Fibroblast of the aortic adventitia (primary cell): Measurements from ENCODE around the gene RRP8. TPM values are rescaled to one million over a fixed set of nuclear protein-coding genes. Genes with fewer than 3 reads are reported as not detected.

Source experiments
- DNase-seq: peaks from one replicate; pipeline ENCODE4 v3.0.0-alpha.2; 2010; ENCODE audit warnings: low read depth
- H3K4me3 ChIP-seq: 2 replicates; pipeline ENCODE4 v1.5.1; 2011; ENCODE audit warnings: low read depth, mild to moderate bottlenecking, control low read depth, low read length, moderate library complexity
- total RNA-seq: library from RNA; depleted of rRNA; stranded (reverse); fragments of >200 nt; gene quantifications from 2 replicates; pipeline ENCODE4 v1.2.3, GENCODE V29; 2012; ENCODE audit warnings: low replicate concordance
- TF ChIP-seq, protein P1 (sequence below): IDR thresholded peaks from 2 replicates; pipeline ENCODE4 v1.5.1; 2011; ENCODE audit warnings: mild to moderate bottlenecking, low read length, control low read depth, inconsistent platforms; ENCODE audit not compliant: insufficient read depth

RRP8 gene
- total RNA-seq, 1 donor: 10.2 TPM

DNA sequence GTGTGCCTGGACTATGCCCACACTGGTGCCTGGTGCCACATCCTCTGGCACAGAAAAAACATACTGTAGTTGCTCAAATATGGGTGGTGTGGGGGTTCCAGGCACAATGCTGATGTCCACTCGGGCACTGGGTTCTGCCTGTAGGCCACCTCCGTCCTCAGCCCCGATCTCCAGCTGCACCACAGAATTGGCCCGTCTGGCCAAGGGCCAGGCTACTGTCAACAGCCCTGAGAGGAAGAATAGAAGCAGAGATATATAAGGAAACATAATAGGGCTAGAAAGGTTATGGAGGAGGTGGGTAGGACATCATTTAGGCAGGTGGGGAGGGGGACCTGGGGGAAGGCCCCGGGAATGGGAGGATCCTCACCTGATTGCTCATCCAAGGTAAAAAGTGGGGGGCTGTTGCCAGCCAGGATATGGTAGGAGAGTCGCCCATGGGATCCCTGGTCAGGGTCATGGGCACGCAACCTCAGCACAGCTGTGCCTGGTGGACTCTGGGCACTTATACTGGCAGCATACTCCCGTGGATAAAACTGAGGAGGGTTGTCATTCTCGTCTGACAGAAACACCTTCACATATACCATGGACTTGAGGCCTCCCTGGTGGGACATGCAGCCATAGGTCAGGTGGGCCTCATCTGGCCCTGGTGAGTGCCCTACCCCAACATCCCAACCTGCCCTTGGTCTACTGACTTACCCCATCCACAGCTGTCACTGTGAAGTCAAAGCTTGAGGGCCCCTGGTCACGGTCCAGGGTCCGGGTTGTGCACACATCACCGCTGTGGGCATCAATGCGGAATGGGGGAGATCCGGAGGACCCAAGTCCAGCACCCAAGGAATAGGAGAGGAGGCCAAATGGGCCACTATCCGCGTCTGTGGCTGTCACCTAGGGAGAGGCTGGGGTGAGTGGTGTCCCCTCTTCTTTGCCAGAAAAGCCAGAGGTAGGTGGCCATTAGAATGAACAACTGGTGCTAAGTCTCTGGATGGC is 30.3 kb upstream of the RRP8 start:
- DNase-seq: no peak
- TF ChIP-seq, protein P1, sequence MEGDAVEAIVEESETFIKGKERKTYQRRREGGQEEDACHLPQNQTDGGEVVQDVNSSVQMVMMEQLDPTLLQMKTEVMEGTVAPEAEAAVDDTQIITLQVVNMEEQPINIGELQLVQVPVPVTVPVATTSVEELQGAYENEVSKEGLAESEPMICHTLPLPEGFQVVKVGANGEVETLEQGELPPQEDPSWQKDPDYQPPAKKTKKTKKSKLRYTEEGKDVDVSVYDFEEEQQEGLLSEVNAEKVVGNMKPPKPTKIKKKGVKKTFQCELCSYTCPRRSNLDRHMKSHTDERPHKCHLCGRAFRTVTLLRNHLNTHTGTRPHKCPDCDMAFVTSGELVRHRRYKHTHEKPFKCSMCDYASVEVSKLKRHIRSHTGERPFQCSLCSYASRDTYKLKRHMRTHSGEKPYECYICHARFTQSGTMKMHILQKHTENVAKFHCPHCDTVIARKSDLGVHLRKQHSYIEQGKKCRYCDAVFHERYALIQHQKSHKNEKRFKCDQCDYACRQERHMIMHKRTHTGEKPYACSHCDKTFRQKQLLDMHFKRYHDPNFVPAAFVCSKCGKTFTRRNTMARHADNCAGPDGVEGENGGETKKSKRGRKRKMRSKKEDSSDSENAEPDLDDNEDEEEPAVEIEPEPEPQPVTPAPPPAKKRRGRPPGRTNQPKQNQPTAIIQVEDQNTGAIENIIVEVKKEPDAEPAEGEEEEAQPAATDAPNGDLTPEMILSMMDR: no peak
- H3K4me3 ChIP-seq: no peak overlapping the region

DNA sequence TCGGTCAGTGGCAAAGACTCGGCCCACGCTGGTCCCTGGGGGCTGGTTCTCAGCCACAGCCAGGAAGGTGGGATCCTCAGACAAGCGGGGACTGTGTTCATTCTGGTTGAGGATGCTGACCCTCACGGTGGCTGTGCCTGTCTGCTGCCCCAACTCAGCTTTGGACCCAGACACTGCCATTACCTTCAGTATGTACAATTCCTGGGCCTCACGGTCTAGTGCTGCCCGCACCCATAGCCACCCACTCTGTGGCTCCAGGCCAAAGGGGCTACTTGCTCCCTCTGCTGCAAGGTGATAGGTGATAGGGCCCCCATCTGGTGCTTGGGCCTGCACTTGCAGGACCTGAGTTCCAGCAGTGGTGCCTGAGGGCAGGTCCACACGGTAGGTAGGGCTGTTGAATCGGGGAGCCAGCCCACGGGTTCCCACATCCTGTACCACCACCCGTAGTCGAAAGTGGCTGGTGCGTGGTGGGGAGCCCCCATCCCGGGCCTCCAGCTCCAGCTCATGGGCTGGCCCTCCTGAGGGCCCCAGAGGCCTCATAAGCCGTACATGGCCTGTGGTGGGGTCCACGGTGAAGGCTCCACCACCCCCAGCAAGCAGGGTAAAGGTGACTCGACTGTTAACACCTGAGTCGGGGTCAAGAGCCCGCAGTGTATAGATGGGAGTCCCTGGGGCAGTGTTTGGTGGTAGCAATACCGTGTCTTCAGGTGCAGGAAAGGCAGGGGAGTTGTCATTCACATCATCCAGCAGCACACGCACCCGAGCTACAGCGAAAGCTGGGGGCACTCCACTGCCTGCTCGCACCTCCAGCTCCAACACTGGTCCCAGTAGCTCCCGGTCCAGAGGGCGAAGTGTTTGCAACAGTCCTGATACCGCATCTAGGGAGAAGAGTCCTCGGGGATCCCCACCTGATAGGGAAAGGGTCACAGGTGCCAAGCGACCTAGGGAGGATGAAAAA is 29.0 kb upstream of the RRP8 start:
- TF ChIP-seq, protein P1: no peak
- DNase-seq: no peak
- H3K4me3 ChIP-seq: no peak overlapping the region

DNA sequence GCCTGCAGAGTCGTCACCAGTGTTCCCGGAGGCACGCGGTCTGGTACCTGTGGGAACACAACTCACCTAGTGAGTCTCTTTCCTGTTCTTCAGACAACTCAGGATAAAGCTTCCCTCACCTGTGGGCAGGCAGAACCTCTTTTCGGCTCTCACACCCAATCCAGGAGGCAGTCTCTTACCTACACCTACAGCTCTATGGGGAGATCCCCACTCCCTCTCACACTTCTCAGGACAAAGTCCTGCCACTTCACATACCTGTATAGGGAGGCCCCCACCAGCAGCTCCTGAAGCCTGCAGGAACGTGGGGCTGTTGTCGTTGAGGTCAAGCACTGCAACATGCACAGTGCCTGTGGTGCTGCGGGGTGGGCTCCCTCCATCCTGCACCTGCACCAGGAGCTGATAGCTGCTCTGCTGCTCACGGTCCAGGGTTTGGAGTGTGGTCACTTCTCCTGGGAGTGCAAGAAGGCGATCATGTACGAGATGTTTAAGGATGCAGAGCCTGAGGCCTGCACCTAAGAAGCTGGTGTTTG is 28.0 kb upstream of the RRP8 start:
- TF ChIP-seq, protein P1: no peak
- no peak for DNase-seq
- H3K4me3 ChIP-seq: no peak overlapping the region

DNA sequence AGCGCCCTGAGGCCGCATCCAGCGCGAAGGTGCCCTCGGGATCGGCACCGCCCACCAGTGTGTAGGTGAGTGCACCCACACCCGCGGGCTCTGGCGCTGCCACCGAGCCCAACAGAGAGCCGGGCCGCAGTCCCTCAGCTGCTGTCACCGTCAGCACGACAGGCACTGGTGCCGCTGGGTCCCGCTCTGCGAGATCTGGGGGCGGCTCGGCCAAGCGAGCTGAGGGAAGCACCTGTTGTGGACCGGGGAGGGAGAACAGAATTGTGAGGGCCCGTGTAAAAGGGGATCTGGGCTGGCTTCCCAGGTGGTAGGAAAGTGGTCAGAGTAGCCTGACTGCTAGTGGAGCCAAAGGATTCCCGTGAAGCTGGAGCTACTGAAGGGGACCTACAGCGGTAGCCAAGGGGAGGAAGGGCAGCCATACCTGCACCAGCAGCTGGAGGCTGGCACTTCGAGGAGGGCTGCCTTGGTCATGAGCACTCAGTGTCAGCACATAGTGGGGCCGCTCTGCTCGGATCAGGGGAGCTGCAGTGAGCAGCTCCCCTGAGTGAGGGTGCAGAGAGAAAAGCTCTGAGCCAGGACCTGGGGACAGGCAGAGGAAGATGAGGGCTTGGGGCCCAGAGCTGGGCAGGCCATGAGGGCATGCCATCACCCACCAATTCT is 27.3 kb upstream of the RRP8 start:
- H3K4me3 ChIP-seq: no peak overlapping the region
- DNase-seq: no peak
- TF ChIP-seq, protein P1: no peak

DNA sequence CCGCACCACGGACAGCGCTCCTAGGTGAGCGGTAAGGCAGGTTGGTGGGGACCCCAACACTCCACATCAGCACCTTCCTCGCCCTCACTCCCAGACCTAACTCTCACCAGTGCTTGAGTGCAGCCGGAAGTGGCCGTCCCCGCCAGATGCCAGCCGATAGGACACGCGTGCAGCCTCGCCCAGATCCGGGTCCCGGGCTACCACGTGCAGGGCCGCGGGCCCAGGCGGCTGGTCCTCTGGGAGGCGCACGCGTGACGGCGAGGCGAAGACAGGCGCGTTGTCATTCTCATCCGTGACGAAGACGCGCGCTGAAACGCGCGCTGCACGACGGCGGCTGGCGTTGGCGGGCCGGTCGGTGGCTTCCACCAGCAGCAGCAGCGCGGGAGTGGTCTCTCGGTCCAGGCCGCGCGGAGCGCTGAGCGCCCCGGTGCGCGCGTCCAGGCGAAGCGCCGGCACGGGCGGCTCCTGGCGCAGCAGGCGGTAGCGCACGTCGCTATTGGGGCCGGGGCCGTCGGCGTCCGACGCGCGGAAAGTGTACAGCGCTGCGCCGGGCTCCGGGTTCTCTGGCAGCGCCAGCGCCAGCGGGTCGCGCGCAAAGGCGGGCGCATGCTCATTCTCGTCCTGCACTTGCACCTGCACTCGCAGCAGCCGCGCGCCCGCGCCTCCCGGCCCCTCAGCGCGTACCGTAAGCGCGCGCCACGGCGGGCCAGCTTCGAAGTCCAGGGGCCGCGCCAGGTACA is 26.6 kb upstream of the RRP8 start:
- DNase-seq: no peak
- H3K4me3 ChIP-seq: no peak overlapping the region
- TF ChIP-seq, protein P1: no peak
